WTC11 (cell line): ENCODE measurements around the gene TMEM63B.

Experiments
- KAT7 ChIP-seq: sonication (generic); formaldehyde crosslinking; IDR thresholded peaks from 2 replicates; pipeline ENCODE4 v1.8.1; 2023; ENCODE audit warnings: missing genetic modification reagents, mild to moderate bottlenecking, borderline replicate concordance
- MYBL2 ChIP-seq: sonication (generic); formaldehyde crosslinking; IDR thresholded peaks from 2 replicates; pipeline ENCODE4 v1.8.1; 2023; ENCODE audit warnings: mild to moderate bottlenecking, moderate library complexity, missing genetic modification reagents
- USF2 ChIP-seq: sonication (generic); formaldehyde crosslinking; IDR thresholded peaks from 2 replicates; pipeline ENCODE4 v1.8.1; 2023; ENCODE audit warnings: mild to moderate bottlenecking, missing genetic modification reagents, moderate library complexity

GRCh38 chr6:44147256-44147655, 19.9 kb downstream of the TMEM63B start:
- TF ChIP-seq USF2: no peak
- TF ChIP-seq MYBL2 (CRISPR knock-in tag): no peak
- no peak for TF ChIP-seq KAT7 (CRISPR knock-in tag)
